ENCODE measurements around the gene ARAP1. TPM values are rescaled to one million over a fixed set of nuclear protein-coding genes. Genes with fewer than 3 reads are reported as not detected.

ARAP1 gene
- total RNA-seq, 2 experiments from 2014 or later, result 64.7 to 70.1 TPM

DNA sequence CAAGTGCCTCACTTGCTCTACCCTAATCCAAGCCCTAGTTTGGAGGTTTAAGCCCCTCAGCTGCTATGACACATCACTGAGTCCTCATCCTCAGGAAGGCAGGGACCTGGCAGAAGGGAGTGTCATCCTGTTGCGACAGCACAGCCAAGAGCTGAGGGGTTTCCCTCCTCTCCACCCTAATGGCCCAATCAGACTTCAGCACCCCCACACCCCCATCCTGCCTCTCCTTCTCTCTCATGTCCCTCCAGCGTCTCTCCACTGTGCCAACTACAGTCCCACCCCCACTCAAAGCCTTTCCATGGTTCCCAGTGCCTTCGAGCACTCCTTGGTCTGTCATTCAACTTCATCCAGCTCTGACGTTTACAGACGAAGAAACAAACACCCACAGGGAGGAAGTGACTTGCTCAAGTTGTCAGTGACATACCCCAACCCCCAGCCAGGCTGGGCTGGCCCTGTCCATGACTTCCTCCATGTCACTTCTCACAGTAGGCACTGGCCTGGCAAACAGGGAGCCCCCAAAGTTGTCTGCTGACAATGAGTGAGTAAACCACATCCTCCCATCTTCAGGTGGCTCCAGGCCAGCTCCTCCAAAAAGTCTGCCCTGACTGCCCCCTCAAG is 15.6 kb downstream of the ARAP1 start:
- intact Hi-C loops (cut with micrococcal nuclease), result loop anchor here (1.0 kb wide), 4 partner anchors 14 to 78 kb away; partner anchors contain the start of genes ARAP1 and ATG16L2
- peak overlapping the region; percentile 53 for H3K4me3 Mint-ChIP-seq
- peaks cover 53% of the 10 kb centered on the region for H3K4me1 Mint-ChIP-seq (ENCODE audit: low read depth)
- DNase-seq, result peak; percentile 89
- H3K9me3 Mint-ChIP-seq, result peaks cover under 1% of the 10 kb centered on the region
- peaks cover 3% of the 10 kb centered on the region for H3K36me3 Mint-ChIP-seq (ENCODE audit: low read depth)
- CTCF ChIA-PET, result interaction anchor here (0.6 to 6.8 kb wide), 3 partner anchors 13 to 46 kb away, joined by 3 to 58 read pairs (median 4); no protein-coding TSS in a partner anchor
- H3K27ac Mint-ChIP-seq, result peak overlapping the region; percentile 90
- H3K27me3 Mint-ChIP-seq (ENCODE audit: low read depth), result no peaks in the 10 kb centered on the region

- no peak for DNase-seq
- no peak overlapping the region for H3K4me3 Mint-ChIP-seq
- H3K4me1 Mint-ChIP-seq (ENCODE audit: low read depth), result peaks cover 43% of the 10 kb centered on the region
Measured at GRCh38 chr11:72735495-72736027, 16.6 kb downstream of the ARAP1 start.

DNA sequence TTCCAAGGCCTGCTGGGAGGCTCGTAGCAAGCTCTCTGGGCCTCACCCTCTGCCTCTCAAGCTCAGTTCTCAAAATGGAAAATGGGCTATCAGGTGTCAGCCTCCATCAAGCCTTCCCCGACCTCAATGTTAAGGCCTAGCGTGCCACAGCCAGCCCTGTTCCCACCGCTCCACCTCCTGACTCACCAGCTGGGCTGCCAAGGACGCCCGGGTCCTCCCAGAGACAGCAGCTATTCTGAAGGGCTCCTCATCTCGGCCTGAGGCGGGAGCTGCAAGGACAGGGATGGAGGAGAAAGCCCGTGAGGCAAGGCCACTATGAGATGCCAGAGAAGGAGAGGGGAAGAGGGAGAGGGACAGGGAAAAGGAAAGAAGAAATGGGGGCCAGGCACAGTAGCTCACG is 19.9 kb downstream of the ARAP1 start:
- H3K9me3 Mint-ChIP-seq, result peaks cover 3% of the 10 kb centered on the region
- peaks cover 17% of the 10 kb centered on the region for H3K4me1 Mint-ChIP-seq (ENCODE audit: low read depth)
- no peak overlapping the region for H3K27ac Mint-ChIP-seq
- no peak for DNase-seq
- peaks cover 6% of the 10 kb centered on the region for H3K36me3 Mint-ChIP-seq (ENCODE audit: low read depth)
- no peak overlapping the region for H3K4me3 Mint-ChIP-seq
- CTCF ChIA-PET, result interaction anchor here (0.6 to 6.8 kb wide), 5 partner anchors 9 to 145 kb away, joined by 3 to 58 read pairs (median 7); partner anchors contain the start of gene STARD10
- intact Hi-C loops (cut with micrococcal nuclease), result no loop called here
- H3K27me3 Mint-ChIP-seq (ENCODE audit: low read depth), result no peaks in the 10 kb centered on the region

More at GRCh38 chr11:72735495-72736027, 16.6 kb downstream of the ARAP1 start:
- peaks cover 6% of the 10 kb centered on the region for H3K36me3 Mint-ChIP-seq (ENCODE audit: low read depth)
- H3K27me3 Mint-ChIP-seq (ENCODE audit: low read depth), result no peaks in the 10 kb centered on the region
- peaks cover 3% of the 10 kb centered on the region for H3K9me3 Mint-ChIP-seq
- intact Hi-C loops (cut with micrococcal nuclease), result loop anchor here (1.0 kb wide), 4 partner anchors 13 to 79 kb away; partner anchors contain the start of genes ARAP1 and ATG16L2
- CTCF ChIA-PET, result interaction anchor here (6.8 kb wide), 1 partner anchor 12 kb away, joined by 58 read pairs; no protein-coding TSS in a partner anchor
- H3K27ac Mint-ChIP-seq, result no peak overlapping the region

DNA sequence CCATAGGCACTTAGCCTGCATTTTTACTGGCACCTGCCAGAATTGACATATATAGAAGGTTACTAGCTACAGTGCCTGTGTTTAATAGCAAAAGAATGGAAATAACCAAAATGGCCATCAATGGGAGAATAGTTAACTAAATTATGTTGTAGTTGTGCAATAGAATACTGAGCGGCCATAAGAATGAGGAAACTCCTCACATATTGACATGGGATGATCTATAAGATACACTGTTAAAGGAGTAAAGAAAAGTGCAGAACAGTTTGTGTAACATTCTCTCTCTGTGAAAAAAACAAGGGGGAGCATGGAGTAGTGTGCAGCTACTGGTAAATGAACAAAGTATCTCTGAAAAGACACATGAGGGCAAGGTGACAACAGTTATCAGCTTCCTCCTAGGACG is 21.5 kb downstream of the ARAP1 start:
- DNase-seq, result no peak
- Mint-ChIP-seq H3K27ac (no peak overlapping the region), H3K36me3 (ENCODE audit: low read depth) (peaks cover 6% of the 10 kb centered on the region), H3K4me1 (ENCODE audit: low read depth) (peaks cover 4% of the 10 kb centered on the region), H3K27me3 (ENCODE audit: low read depth) (no peaks in the 10 kb centered on the region), H3K4me3 (no peak overlapping the region), H3K9me3 (peaks cover 3% of the 10 kb centered on the region)
- intact Hi-C loops (cut with micrococcal nuclease), result no loop called here
- CTCF ChIA-PET, result interaction anchor here (1.3 to 2.4 kb wide), 4 partner anchors 54 to 447 kb away, joined by 3 to 8 read pairs (median 6); partner anchors contain the start of gene STARD10

GRCh38 chr11:72730243-72730642 is 22.0 kb downstream of the ARAP1 start:
- Mint-ChIP-seq H3K27me3 (ENCODE audit: low read depth) (no peaks in the 10 kb centered on the region), H3K4me3 (no peak overlapping the region), H3K36me3 (ENCODE audit: low read depth) (peaks cover 6% of the 10 kb centered on the region), H3K4me1 (ENCODE audit: low read depth) (peaks cover 7% of the 10 kb centered on the region), H3K27ac (no peak overlapping the region), H3K9me3 (peaks cover 3% of the 10 kb centered on the region)
- no peak for DNase-seq
- intact Hi-C loops (cut with micrococcal nuclease), result no loop called here
- CTCF ChIA-PET, result interaction anchor here (0.6 to 2.4 kb wide), 6 partner anchors 54 to 800 kb away, joined by 3 to 8 read pairs (median 4); partner anchors contain the start of gene STARD10

- H3K9me3 Mint-ChIP-seq, result peaks cover 3% of the 10 kb centered on the region
- intact Hi-C loops (cut with micrococcal nuclease), result loop anchor here (10.0 kb wide), 1 partner anchor 417 kb away; the partner anchor contains the start of gene FCHSD2
- DNase-seq, result no peak
- H3K36me3 Mint-ChIP-seq (ENCODE audit: low read depth), result peaks cover 5% of the 10 kb centered on the region
- no peaks in the 10 kb centered on the region for H3K27me3 Mint-ChIP-seq (ENCODE audit: low read depth)
- peaks cover 14% of the 10 kb centered on the region for H3K4me1 Mint-ChIP-seq (ENCODE audit: low read depth)
- peak overlapping the region; percentile 1 for H3K27ac Mint-ChIP-seq
- no peak overlapping the region for H3K4me3 Mint-ChIP-seq
- CTCF ChIA-PET, result interaction anchor here (0.9 to 11.6 kb wide), 7 partner anchors 23 to 451 kb away, joined by 3 to 161 read pairs (median 4); partner anchors contain the start of gene STARD10
Measured at GRCh38 chr11:72727521-72727920, 24.7 kb downstream of the ARAP1 start.

DNA sequence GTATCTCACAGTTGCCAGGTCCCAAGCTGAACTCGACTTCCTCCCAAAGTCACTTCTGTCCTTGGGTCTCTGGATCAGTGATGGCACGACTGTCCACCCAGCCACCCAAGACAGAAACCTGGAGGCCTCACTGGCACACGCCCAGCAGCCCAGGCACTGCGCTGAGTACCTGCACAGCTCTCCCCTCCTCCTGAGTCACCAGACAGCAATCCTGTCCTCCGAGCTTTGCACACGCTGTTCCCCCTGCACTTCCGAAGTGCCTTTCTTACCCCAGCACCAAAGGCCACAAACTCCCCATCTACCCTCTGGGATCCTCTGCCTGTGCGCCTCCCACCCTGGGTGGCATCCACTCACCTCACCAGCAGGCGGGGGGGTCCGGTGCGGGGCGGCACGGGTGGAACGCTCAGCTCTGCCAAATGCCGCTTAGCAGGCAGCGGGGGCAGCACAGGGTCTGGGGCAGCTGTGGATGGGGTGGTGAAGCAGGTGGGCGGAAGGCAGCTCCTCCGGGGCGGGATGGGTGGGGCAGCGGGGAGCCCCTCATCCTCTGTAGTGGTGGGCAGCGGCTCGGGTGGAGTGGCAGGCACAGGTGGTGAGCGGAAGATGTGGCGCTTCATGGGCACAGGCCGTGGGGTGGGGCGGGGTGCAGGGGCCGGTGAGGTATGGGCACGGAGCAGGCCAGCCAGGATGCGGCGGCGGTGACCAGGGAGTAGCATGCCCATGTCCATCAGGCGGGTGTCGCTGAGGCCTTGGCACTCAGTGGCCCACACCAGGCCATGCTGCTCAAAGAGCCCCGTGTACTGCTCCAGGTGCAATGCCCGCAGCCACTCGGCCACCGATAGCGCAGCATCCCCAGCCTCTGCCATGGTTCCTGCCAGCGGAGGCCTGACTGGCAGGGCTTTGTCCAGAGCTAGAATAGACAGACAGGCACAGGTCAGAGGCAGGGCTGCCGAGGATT is 25.7 kb downstream of the ARAP1 start:
- intact Hi-C loops (cut with micrococcal nuclease), result loop anchor here (10.0 kb wide), 1 partner anchor 418 kb away; the partner anchor contains the start of gene FCHSD2
- peaks cover 16% of the 10 kb centered on the region for H3K4me1 Mint-ChIP-seq (ENCODE audit: low read depth)
- H3K4me3 Mint-ChIP-seq, result no peak overlapping the region

DNA sequence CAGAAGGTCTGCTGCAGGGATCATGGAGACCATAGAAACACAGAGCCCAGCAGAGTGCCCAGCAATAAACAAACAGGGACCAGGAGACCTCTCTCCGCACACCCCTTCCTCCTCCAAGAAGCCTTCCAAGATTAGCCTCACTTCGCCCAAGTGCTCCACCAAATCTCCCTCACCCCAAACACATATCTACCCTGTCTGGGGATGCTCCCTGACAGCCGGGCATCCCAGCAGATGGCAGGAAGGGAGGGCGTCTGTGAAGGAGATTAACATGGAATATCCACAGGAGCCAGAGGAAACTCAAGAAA is 26.5 kb downstream of the ARAP1 start:
- intact Hi-C loops (cut with micrococcal nuclease), result loop anchor here (1.0 to 10.0 kb wide), 4 partner anchors 27 to 453 kb away; partner anchors contain the start of genes ARAP1 and FCHSD2
- no peak for DNase-seq
- Mint-ChIP-seq H3K27me3 (ENCODE audit: low read depth) (no peaks in the 10 kb centered on the region), H3K27ac (peak overlapping the region; percentile 50), H3K4me1 (ENCODE audit: low read depth) (peaks cover 22% of the 10 kb centered on the region), H3K9me3 (no peaks in the 10 kb centered on the region), H3K36me3 (ENCODE audit: low read depth) (peaks cover 3% of the 10 kb centered on the region), H3K4me3 (no peak overlapping the region)
- CTCF ChIA-PET, result interaction anchor here (0.6 to 11.6 kb wide), 26 partner anchors 9 to 454 kb away, joined by 3 to 161 read pairs (median 4); partner anchors contain the start of genes ARAP1 and STARD10

More for the DNA sequence above, 25.7 kb downstream of the ARAP1 start:
- CTCF ChIA-PET, result interaction anchor here (0.9 to 11.6 kb wide), 9 partner anchors 14 to 142 kb away, joined by 3 to 161 read pairs (median 5); partner anchors contain the start of gene STARD10
- peaks cover 6% of the 10 kb centered on the region for H3K36me3 Mint-ChIP-seq (ENCODE audit: low read depth)
- H3K9me3 Mint-ChIP-seq, result peaks cover 3% of the 10 kb centered on the region
- DNase-seq, result no peak
- no peak overlapping the region for H3K27ac Mint-ChIP-seq
- no peaks in the 10 kb centered on the region for H3K27me3 Mint-ChIP-seq (ENCODE audit: low read depth)

GRCh38 chr11:72724851-72725723 is 27.1 kb downstream of the ARAP1 start:
- Mint-ChIP-seq H3K36me3 (ENCODE audit: low read depth) (peaks cover 3% of the 10 kb centered on the region), H3K4me3 (no peak overlapping the region), H3K27me3 (ENCODE audit: low read depth) (no peaks in the 10 kb centered on the region), H3K9me3 (no peaks in the 10 kb centered on the region), H3K4me1 (ENCODE audit: low read depth) (peaks cover 28% of the 10 kb centered on the region), H3K27ac (peak overlapping the region; percentile 50)
- CTCF ChIA-PET, result interaction anchor here (0.6 to 11.6 kb wide), 31 partner anchors 8 to 454 kb away, joined by 3 to 161 read pairs (median 4); partner anchors contain the start of genes ARAP1 and STARD10
- intact Hi-C loops (cut with micrococcal nuclease), result loop anchor here (1.0 to 10.0 kb wide), 5 partner anchors 27 to 517 kb away; partner anchors contain the start of genes ARAP1 and FCHSD2
- peak; percentile 89 for DNase-seq

DNA sequence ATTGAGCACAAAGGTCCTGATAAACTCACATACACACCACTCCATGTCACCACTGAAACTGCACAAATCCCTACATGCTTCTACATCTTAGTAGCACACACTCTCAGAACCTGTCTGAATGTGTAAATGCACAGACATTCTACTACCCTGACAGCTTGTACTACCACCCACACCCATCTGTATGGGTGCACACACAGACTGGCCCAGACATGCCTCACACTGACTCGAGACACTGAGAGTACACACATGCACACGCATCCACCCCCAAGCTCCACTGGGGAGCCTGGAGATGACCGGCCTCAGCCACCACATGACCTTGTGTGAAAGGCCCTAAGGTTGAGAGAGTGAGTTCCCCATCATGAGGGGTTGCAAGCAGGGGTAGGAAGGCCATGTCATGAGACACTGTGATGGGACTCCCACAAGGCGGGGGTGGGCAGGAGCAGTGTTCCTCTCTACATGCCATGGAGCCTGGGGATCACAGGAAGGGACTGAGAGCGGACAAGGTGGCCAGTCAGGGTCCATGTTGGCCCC is 28.1 kb downstream of the ARAP1 start:
- Mint-ChIP-seq H3K4me3 (no peak overlapping the region), H3K9me3 (no peaks in the 10 kb centered on the region), H3K36me3 (ENCODE audit: low read depth) (peaks cover 3% of the 10 kb centered on the region), H3K27ac (peak overlapping the region; percentile 95), H3K27me3 (ENCODE audit: low read depth) (no peaks in the 10 kb centered on the region), H3K4me1 (ENCODE audit: low read depth) (peaks cover 37% of the 10 kb centered on the region)
- no peak for DNase-seq
- intact Hi-C loops (cut with micrococcal nuclease), result loop anchor here (5.0 to 10.0 kb wide), 2 partner anchors 421 to 518 kb away; partner anchors contain the start of gene FCHSD2
- CTCF ChIA-PET, result interaction anchor here (1.0 to 11.6 kb wide), 5 partner anchors 10 to 455 kb away, joined by 3 to 161 read pairs (median 5); partner anchors contain the start of gene STARD10

Measured in activated naive CD4-positive, alpha-beta T cell treated with anti-CD3 and anti-CD28 coated beads for 36 hours (primary cell).